ENCODE measurements around the gene PEX7.
"Not testable (repeated sequence)": the region's sequence is repeated elsewhere in the genome, so short reads cannot be mapped to it uniquely, and the experiment has no call there.

The PEX7 gene

GRCh38 chr6:136846477-136846876, 24.1 kb downstream of the PEX7 start:
- DNase-seq: not testable (repeated sequence)

GRCh38 chr6:136849979-136850563, 27.7 kb downstream of the PEX7 start:
- not testable (repeated sequence) for DNase-seq

- no peak for DNase-seq
Observed at GRCh38 chr6:136859430-136859829, 37.0 kb downstream of the PEX7 start.

GRCh38 chr6:136860043-136860442, 37.7 kb downstream of the PEX7 start:
- no peak for DNase-seq

- DNase-seq: no peak
Observed at GRCh38 chr6:136862662-136863061, 40.3 kb downstream of the PEX7 start.

GRCh38 chr6:136863752-136864151, 41.4 kb downstream of the PEX7 start:
- DNase-seq: no peak

- no peak for DNase-seq
Observed at GRCh38 chr6:136864676-136865075, 42.3 kb downstream of the PEX7 start.

- no peak for DNase-seq
Observed at GRCh38 chr6:136866872-136867416, 44.6 kb downstream of the PEX7 start.

GRCh38 chr6:136869451-136869850, 47.1 kb downstream of the PEX7 start:
- DNase-seq: no peak

GRCh38 chr6:136873748-136874147, 51.4 kb downstream of the PEX7 start:
- no peak for DNase-seq

GRCh38 chr6:136876469-136876868, 54.1 kb downstream of the PEX7 start:
- not testable (repeated sequence) for DNase-seq

GRCh38 chr6:136880748-136881460, 58.5 kb downstream of the PEX7 start:
- DNase-seq: no peak

GRCh38 chr6:136886091-136886490, 63.7 kb downstream of the PEX7 start:
- DNase-seq: no peak

- DNase-seq: peak; percentile 57
Observed at GRCh38 chr6:136887953-136888352, 65.6 kb downstream of the PEX7 start.

GRCh38 chr6:136889271-136890193, 67.1 kb downstream of the PEX7 start:
- DNase-seq: peak; percentile 89

GRCh38 chr6:136890194-136890839, 67.9 kb downstream of the PEX7 start:
- DNase-seq: no peak

- no peak for DNase-seq
Observed at GRCh38 chr6:136890986-136891385, 68.6 kb downstream of the PEX7 start.

- DNase-seq: no peak
Observed at GRCh38 chr6:136893187-136893586, 70.8 kb downstream of the PEX7 start.

GRCh38 chr6:136895901-136896300, 73.5 kb downstream of the PEX7 start:
- no peak for DNase-seq

- DNase-seq: peak; percentile 74
Observed at GRCh38 chr6:136897071-136897470, 74.7 kb downstream of the PEX7 start.

- DNase-seq: no peak
Observed at GRCh38 chr6:136901212-136901784, 78.9 kb downstream of the PEX7 start.

GRCh38 chr6:136904477-136904876, 82.1 kb downstream of the PEX7 start:
- not testable (repeated sequence) for DNase-seq

All from NCI-H748 treated with DMSO at 0.1 percent for 48 hours (cell line).